ENCODE data around the gene CD93.

The CD93 gene

GRCh38 chr20:23061734-23062561 lies 24.2 kb downstream of the CD93 start:
- Histone ChIP-seq H2AFZ (no peak overlapping the region), H3K4me2 (ENCODE audit: low read length) (no peak overlapping the region), H3K79me2 (no peaks in the 10 kb centered on the region), H3K4me1 (no peaks in the 10 kb centered on the region), H3K36me3 (ENCODE audit: control insufficient read depth, insufficient read depth, low read length) (no peaks in the 10 kb centered on the region), H3K9me3 (ENCODE audit: control insufficient read depth, low read length) (no peaks in the 10 kb centered on the region), H3K4me3 (ENCODE audit: low read depth, low read length) (no peak overlapping the region), H3K9ac (no peak overlapping the region), H3K27me3 (ENCODE audit: control insufficient read depth, insufficient read depth, low read length) (no peaks in the 10 kb centered on the region), H3K27ac (no peak overlapping the region)
- no peak for TF ChIP-seq CTCF (IDR thresholded peaks at IDR 0.05)

- no peak for TF ChIP-seq CTCF (IDR thresholded peaks at IDR 0.05)
- no peaks in the 10 kb centered on the region for H3K9me3 ChIP-seq (ENCODE audit: control insufficient read depth, low read length)
- H3K27me3 ChIP-seq (ENCODE audit: control insufficient read depth, insufficient read depth, low read length): no peaks in the 10 kb centered on the region
- H3K4me3 ChIP-seq (ENCODE audit: low read depth, low read length): no peak overlapping the region
- no peaks in the 10 kb centered on the region for H3K36me3 ChIP-seq (ENCODE audit: control insufficient read depth, insufficient read depth, low read length)
- H3K4me1 ChIP-seq: no peaks in the 10 kb centered on the region
- H3K4me2 ChIP-seq (ENCODE audit: low read length): no peak overlapping the region
- no peak overlapping the region for H3K9ac ChIP-seq
- no peak overlapping the region for H3K27ac ChIP-seq
- H2AFZ ChIP-seq: no peak overlapping the region
- no peaks in the 10 kb centered on the region for H3K79me2 ChIP-seq
These were observed 24.9 kb downstream of the CD93 start for GRCh38 chr20:23061262-23061661.

- Histone ChIP-seq H3K27me3 (ENCODE audit: control insufficient read depth, insufficient read depth, low read length) (no peaks in the 10 kb centered on the region), H3K27ac (no peak overlapping the region), H3K4me2 (ENCODE audit: low read length) (no peak overlapping the region), H3K79me2 (no peaks in the 10 kb centered on the region), H3K9me3 (ENCODE audit: control insufficient read depth, low read length) (no peaks in the 10 kb centered on the region), H3K9ac (no peak overlapping the region), H3K4me1 (no peaks in the 10 kb centered on the region), H2AFZ (no peak overlapping the region), H3K36me3 (ENCODE audit: control insufficient read depth, insufficient read depth, low read length) (no peaks in the 10 kb centered on the region), H3K4me3 (ENCODE audit: low read depth, low read length) (no peak overlapping the region)
- TF ChIP-seq CTCF (IDR thresholded peaks at IDR 0.05): no peak
These were observed 25.5 kb downstream of the CD93 start for GRCh38 chr20:23060629-23061028.

- no peak overlapping the region for H3K4me3 ChIP-seq (ENCODE audit: low read depth, low read length)
- no peak overlapping the region for H3K9ac ChIP-seq
- H3K27ac ChIP-seq: no peak overlapping the region
- no peaks in the 10 kb centered on the region for H3K9me3 ChIP-seq (ENCODE audit: control insufficient read depth, low read length)
- H2AFZ ChIP-seq: no peak overlapping the region
- no peak for TF ChIP-seq CTCF (IDR thresholded peaks at IDR 0.05)
- H3K4me2 ChIP-seq (ENCODE audit: low read length): no peak overlapping the region
- H3K79me2 ChIP-seq: no peaks in the 10 kb centered on the region
- H3K4me1 ChIP-seq: no peaks in the 10 kb centered on the region
- no peaks in the 10 kb centered on the region for H3K27me3 ChIP-seq (ENCODE audit: control insufficient read depth, insufficient read depth, low read length)
- no peaks in the 10 kb centered on the region for H3K36me3 ChIP-seq (ENCODE audit: control insufficient read depth, insufficient read depth, low read length)
These were observed 26.3 kb downstream of the CD93 start for GRCh38 chr20:23059846-23060245.

GRCh38 chr20:23059001-23059400 lies 27.1 kb downstream of the CD93 start:
- H3K27me3 ChIP-seq (ENCODE audit: control insufficient read depth, insufficient read depth, low read length): no peaks in the 10 kb centered on the region
- no peak for TF ChIP-seq CTCF (IDR thresholded peaks at IDR 0.05)
- H3K79me2 ChIP-seq: no peaks in the 10 kb centered on the region
- H3K9me3 ChIP-seq (ENCODE audit: control insufficient read depth, low read length): no peaks in the 10 kb centered on the region
- H3K36me3 ChIP-seq (ENCODE audit: control insufficient read depth, insufficient read depth, low read length): no peaks in the 10 kb centered on the region
- no peak overlapping the region for H3K4me3 ChIP-seq (ENCODE audit: low read depth, low read length)
- H2AFZ ChIP-seq: no peak overlapping the region
- no peak overlapping the region for H3K27ac ChIP-seq
- no peak overlapping the region for H3K4me2 ChIP-seq (ENCODE audit: low read length)
- no peak overlapping the region for H3K9ac ChIP-seq
- H3K4me1 ChIP-seq: no peaks in the 10 kb centered on the region
